Endodermal cell (in vitro differentiated cells): Measurements from ENCODE around the gene KCNJ9. TPM values are rescaled to one million over a fixed set of nuclear protein-coding genes. Genes with fewer than 3 reads are reported as not detected.
"Not testable (repeated sequence)": the region's sequence is repeated elsewhere in the genome, so short reads cannot be mapped to it uniquely, and the experiment has no call there.

Experiments used
- DNase-seq: peaks from one replicate; pipeline ENCODE4 v3.0.0-alpha.2; 2017
- H3K27ac ChIP-seq: 2 replicates; pipeline ENCODE4 v1.5.1; 2013; ENCODE audit warnings: mild to moderate bottlenecking, low read depth, low read length, moderate library complexity
- H3K27me3 ChIP-seq: 2 replicates; pipeline ENCODE4 v1.6.1; 2013; ENCODE audit warnings: mild to moderate bottlenecking, low read length, moderate library complexity; ENCODE audit not compliant: insufficient read depth, control insufficient read depth, poor library complexity, severe bottlenecking
- H3K36me3 ChIP-seq: 2 replicates; pipeline ENCODE4 v1.7.0; 2013; ENCODE audit warnings: mild to moderate bottlenecking, low read length, moderate library complexity; ENCODE audit not compliant: control insufficient read depth, insufficient read depth
- H3K4me1 ChIP-seq: one replicate; pipeline ENCODE4 v1.7.0; 2013; ENCODE audit warnings: low read length; ENCODE audit not compliant: control insufficient read depth, insufficient read depth
- H3K4me3 ChIP-seq: 2 replicates; pipeline ENCODE4 v1.5.1; 2013; ENCODE audit warnings: mild to moderate bottlenecking, low read length, moderate library complexity
- H3K9ac ChIP-seq: 2 replicates; pipeline ENCODE4 v1.6.1; 2013; ENCODE audit warnings: mild to moderate bottlenecking, low read length, moderate library complexity; ENCODE audit not compliant: poor library complexity, severe bottlenecking; ENCODE audit errors: extremely low read depth
- H3K9me3 ChIP-seq: 2 replicates; pipeline ENCODE4 v1.6.1; 2013; ENCODE audit warnings: mild to moderate bottlenecking, low read length, moderate library complexity; ENCODE audit not compliant: control insufficient read depth
- H3K27ac Mint-ChIP-seq: 2 replicates; pipeline ENCODE4 v1.8.0; 2020; ENCODE audit warnings: mixed read lengths
- H3K27me3 Mint-ChIP-seq: 2 replicates; pipeline ENCODE4 v1.8.0; 2021; ENCODE audit warnings: mild to moderate bottlenecking, mixed read lengths; ENCODE audit not compliant: insufficient read depth
- H3K36me3 Mint-ChIP-seq: 2 replicates; pipeline ENCODE4 v1.8.0; 2020; ENCODE audit warnings: low read depth, mixed read lengths
- H3K4me1 Mint-ChIP-seq: 2 replicates; pipeline ENCODE4 v1.8.0; 2020; ENCODE audit warnings: mixed read lengths
- H3K4me3 Mint-ChIP-seq: 2 replicates; pipeline ENCODE4 v1.8.0; 2020; ENCODE audit warnings: mild to moderate bottlenecking, moderate library complexity, mixed read lengths
- H3K9me3 Mint-ChIP-seq: 2 replicates; pipeline ENCODE4 v1.8.0; 2020; ENCODE audit warnings: mild to moderate bottlenecking, mixed read lengths
- WGBS, 2 experiments: methylation state at CpG; one replicate each; pipeline versions ENCODE4 v1.1.5 to v1.1.7; 2013; ENCODE audit warnings: missing lambda C conversion rate in 2 of 2, mixed read lengths in 1 of 2; ENCODE audit not compliant: insufficient coverage in 1 of 2, insufficient read length in 1 of 2; 5-methylcytosine and 5-hydroxymethylcytosine counted together
- total RNA-seq, 2 donors: library from RNA; stranded (reverse); fragmentation: NEBNext Ultra II Directional in 1 of 2; extraction: Animal tissue kit (Norgen Biotek cat#: 25700) in 1 of 2; gene quantifications; 2 replicates in 1 of 2; 3 replicates in 1 of 2; pipeline ENCODE4 v1.2.1, GENCODE V29; 2021
- TF ChIP-seq, protein P1 (sequence below): fragments of 200-600 bp; sonication (generic); conservative IDR thresholded peaks from 2 replicates; pipeline ENCODE4 v1.5.0; 2021; ENCODE audit warnings: antibody characterized with exemption, mild to moderate bottlenecking

Gene KCNJ9
- total RNA-seq, 2 donors from 2014 or later: not detected

DNA sequence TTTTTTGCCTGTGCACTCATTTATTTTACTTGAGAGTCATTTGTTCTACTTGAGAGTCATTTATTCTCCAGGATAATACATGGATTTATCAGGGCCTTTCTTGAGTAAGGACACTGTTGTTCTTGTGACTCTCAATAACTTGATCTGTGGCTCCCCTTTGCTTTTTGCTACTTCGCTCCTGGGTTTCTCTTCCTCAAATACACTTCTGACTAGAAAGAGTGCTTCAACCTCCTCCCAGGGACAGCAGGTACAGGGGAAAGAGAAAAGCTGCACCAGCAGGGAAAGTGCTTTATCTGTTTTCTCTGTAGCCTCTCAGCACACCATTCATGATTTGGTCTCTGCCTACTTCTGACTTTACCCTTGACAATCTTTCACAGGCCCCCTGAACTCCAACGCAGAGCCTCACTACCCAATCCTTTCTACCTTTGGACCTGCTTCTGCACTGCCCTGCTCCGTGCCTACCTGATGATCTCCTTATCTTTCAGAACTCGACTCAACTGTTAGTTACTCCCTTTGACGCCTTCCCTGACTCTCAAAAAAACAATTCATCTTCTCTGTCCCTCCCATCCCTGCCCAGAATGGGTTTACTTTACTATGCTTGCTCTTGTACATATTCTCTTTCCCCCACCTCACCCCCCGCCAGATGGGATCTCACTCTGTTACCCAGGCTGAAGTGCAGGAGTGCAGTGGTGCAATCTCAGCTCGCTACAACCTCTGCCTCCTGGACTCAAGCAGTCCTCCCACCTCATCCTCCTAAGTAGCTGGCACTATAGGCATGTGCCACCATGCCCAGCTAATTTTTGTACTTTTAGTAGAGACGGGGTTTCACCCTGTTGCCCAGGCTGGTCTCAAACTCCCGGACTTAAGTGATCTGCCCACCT lies 34.0 kb upstream of the KCNJ9 start:
- no peaks in the 10 kb centered on the region for H3K36me3 ChIP-seq
- peaks cover 3% of the 10 kb centered on the region for H3K4me1 ChIP-seq
- Mint-ChIP-seq H3K27ac (peak overlapping the region; percentile 8), H3K4me1 (peaks cover 29% of the 10 kb centered on the region), H3K9me3 (no peaks in the 10 kb centered on the region), H3K4me3 (peak overlapping the region; percentile 17), H3K36me3 (no peaks in the 10 kb centered on the region), H3K27me3 (peaks cover 26% of the 10 kb centered on the region)
- H3K9me3 ChIP-seq: no peaks in the 10 kb centered on the region
- TF ChIP-seq, protein P1, sequence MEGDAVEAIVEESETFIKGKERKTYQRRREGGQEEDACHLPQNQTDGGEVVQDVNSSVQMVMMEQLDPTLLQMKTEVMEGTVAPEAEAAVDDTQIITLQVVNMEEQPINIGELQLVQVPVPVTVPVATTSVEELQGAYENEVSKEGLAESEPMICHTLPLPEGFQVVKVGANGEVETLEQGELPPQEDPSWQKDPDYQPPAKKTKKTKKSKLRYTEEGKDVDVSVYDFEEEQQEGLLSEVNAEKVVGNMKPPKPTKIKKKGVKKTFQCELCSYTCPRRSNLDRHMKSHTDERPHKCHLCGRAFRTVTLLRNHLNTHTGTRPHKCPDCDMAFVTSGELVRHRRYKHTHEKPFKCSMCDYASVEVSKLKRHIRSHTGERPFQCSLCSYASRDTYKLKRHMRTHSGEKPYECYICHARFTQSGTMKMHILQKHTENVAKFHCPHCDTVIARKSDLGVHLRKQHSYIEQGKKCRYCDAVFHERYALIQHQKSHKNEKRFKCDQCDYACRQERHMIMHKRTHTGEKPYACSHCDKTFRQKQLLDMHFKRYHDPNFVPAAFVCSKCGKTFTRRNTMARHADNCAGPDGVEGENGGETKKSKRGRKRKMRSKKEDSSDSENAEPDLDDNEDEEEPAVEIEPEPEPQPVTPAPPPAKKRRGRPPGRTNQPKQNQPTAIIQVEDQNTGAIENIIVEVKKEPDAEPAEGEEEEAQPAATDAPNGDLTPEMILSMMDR: no peak
- H3K27ac ChIP-seq: no peak overlapping the region
- H3K27me3 ChIP-seq: peaks cover 3% of the 10 kb centered on the region
- H3K4me3 ChIP-seq: peak overlapping the region; percentile 19
- DNase-seq: peak; percentile 47
- 84 to 91% methylated on average over 7 to 9 of the region's 9 CpGs for whole genome bisulfite sequencing, 2 experiments
- H3K9ac ChIP-seq: no peak overlapping the region

DNA sequence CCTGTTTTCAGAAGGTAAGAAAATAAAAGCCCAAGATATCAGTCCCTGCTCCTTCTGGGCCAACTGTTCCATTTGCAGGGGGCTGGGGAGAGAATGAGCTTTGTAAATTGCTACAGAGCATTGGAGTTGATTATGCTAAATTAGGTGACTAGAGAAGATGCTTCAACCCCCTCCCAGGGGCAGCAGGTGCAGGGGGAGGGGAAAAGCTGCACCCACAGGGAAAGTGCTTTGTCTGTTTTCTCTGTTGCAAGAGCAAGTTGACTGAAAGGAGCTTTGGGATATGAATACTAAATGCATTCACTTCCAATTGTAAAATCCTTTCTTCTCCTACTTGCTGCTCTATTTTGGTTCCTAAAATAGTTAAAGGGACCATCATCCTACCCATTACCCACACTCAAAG lies 33.0 kb upstream of the KCNJ9 start:
- no peaks in the 10 kb centered on the region for H3K9me3 Mint-ChIP-seq
- Histone ChIP-seq H3K27ac (no peak overlapping the region), H3K4me3 (no peak overlapping the region), H3K27me3 (peaks cover 5% of the 10 kb centered on the region), H3K4me1 (peaks cover 3% of the 10 kb centered on the region), H3K9me3 (no peaks in the 10 kb centered on the region), H3K9ac (no peak overlapping the region), H3K36me3 (no peaks in the 10 kb centered on the region)
- peaks cover 33% of the 10 kb centered on the region for H3K4me1 Mint-ChIP-seq
- TF ChIP-seq, protein P1: no peak
- DNase-seq: peak; percentile 44
- H3K4me3 Mint-ChIP-seq: no peak overlapping the region
- no peaks in the 10 kb centered on the region for H3K36me3 Mint-ChIP-seq
- H3K27me3 Mint-ChIP-seq: peaks cover 31% of the 10 kb centered on the region
- H3K27ac Mint-ChIP-seq: no peak overlapping the region

DNA sequence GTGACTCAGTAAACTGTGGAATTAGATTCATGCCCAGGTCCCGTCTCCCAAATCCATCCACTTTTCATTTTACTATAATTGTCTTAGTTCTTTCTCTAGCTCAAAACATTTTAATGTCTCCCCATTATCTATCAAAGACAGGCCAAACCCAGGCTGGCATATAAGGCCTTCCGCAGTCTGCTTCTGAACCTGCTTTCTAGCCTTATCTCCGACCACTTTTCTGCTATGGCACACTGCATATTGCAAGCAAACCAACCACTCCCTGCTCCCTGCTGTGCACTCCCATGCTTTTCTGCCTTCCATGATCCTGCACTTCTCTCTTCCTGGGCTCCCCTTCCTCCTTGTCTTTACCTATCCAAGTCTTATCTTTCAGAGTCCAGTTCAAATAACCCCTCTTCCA lies 32.2 kb upstream of the KCNJ9 start:
- no peak overlapping the region for H3K27ac ChIP-seq
- TF ChIP-seq, protein P1: no peak
- DNase-seq: no peak
- H3K4me1 ChIP-seq: peaks cover 8% of the 10 kb centered on the region
- Mint-ChIP-seq H3K4me3 (no peak overlapping the region), H3K4me1 (peaks cover 41% of the 10 kb centered on the region), H3K27me3 (peaks cover 26% of the 10 kb centered on the region), H3K27ac (no peak overlapping the region), H3K36me3 (no peaks in the 10 kb centered on the region), H3K9me3 (no peaks in the 10 kb centered on the region)
- H3K9me3 ChIP-seq: no peaks in the 10 kb centered on the region
- no peak overlapping the region for H3K9ac ChIP-seq
- 91 to 100% methylated on average over 2 to 3 of the region's 3 CpGs for WGBS, 2 experiments
- H3K36me3 ChIP-seq: no peaks in the 10 kb centered on the region
- no peak overlapping the region for H3K4me3 ChIP-seq
- H3K27me3 ChIP-seq: peaks cover 5% of the 10 kb centered on the region

DNA sequence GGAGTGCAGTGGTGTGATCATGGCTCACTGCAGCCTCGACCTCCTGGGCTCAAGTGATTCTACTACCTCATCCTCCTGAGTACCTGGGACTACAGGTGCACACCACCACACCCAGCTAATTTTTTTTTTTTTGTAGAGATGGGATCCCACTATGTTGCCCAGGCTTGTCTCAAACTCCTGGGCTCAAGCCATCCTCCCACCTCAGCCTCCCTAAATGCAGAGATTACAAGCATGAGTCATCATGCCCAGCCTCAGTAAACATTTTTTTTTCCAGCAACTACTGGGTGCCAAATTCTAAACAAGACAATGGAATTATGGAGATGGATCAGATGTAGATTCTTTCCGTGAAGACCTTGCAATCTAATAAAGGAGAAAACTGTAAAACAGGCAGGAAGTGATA lies 31.2 kb upstream of the KCNJ9 start:
- not testable (repeated sequence) for H3K27me3 ChIP-seq, H3K9ac ChIP-seq, H3K4me1 ChIP-seq, H3K27ac Mint-ChIP-seq, H3K36me3 Mint-ChIP-seq, H3K36me3 ChIP-seq, DNase-seq, H3K4me3 Mint-ChIP-seq, H3K27ac ChIP-seq, H3K9me3 ChIP-seq, H3K4me3 ChIP-seq, H3K9me3 Mint-ChIP-seq
- 90 to 92% methylated on average over 2 of the region's 2 CpGs for WGBS, 2 experiments
- H3K27me3 Mint-ChIP-seq: peaks cover 18% of the 10 kb centered on the region
- peaks cover 42% of the 10 kb centered on the region for H3K4me1 Mint-ChIP-seq
